Epithelial cell of esophagus (primary cell): ENCODE results near the gene SLC4A8.

Experiments
- DNase-seq: peaks from one replicate; pipeline ENCODE4 v3.0.0; 2010; ENCODE audit warnings: low read depth
- H3K4me3 ChIP-seq: 2 replicates; pipeline ENCODE4 v1.5.1; 2011; ENCODE audit warnings: mild to moderate bottlenecking, low read length, control low read depth
- CTCF ChIP-seq: IDR thresholded peaks from 2 replicates; pipeline ENCODE4 v1.5.1; 2011; ENCODE audit warnings: low read depth, mild to moderate bottlenecking, low read length, control low read depth, inconsistent platforms; ENCODE audit not compliant: insufficient read depth; ENCODE audit errors: missing control alignments

Gene SLC4A8

GRCh38 chr12:51434305-51434704, 9.7 kb downstream of the SLC4A8 start:
- no peak overlapping the region for H3K4me3 ChIP-seq
- TF ChIP-seq CTCF = no peak
- no peak for DNase-seq

GRCh38 chr12:51437431-51437830, 12.8 kb downstream of the SLC4A8 start:
- no peak for TF ChIP-seq CTCF

GRCh38 chr12:51439330-51439729, 14.7 kb downstream of the SLC4A8 start:
- no peak for TF ChIP-seq CTCF
- no peak for DNase-seq
- H3K4me3 ChIP-seq = no peak overlapping the region

More at GRCh38 chr12:51437431-51437830, 12.8 kb downstream of the SLC4A8 start:
- H3K4me3 ChIP-seq = no peak overlapping the region
- no peak for DNase-seq

GRCh38 chr12:51441583-51441982, 17.0 kb downstream of the SLC4A8 start:
- peak; percentile 22 for DNase-seq
- H3K4me3 ChIP-seq = no peak overlapping the region

GRCh38 chr12:51442324-51442723, 17.7 kb downstream of the SLC4A8 start:
- no peak overlapping the region for H3K4me3 ChIP-seq
- peak; percentile 15 for DNase-seq
- no peak for TF ChIP-seq CTCF

More at GRCh38 chr12:51441583-51441982, 17.0 kb downstream of the SLC4A8 start:
- no peak for TF ChIP-seq CTCF

GRCh38 chr12:51443573-51443972, 18.9 kb downstream of the SLC4A8 start:
- no peak overlapping the region for H3K4me3 ChIP-seq
- no peak for DNase-seq
- no peak for TF ChIP-seq CTCF

GRCh38 chr12:51448618-51449256, 24.1 kb downstream of the SLC4A8 start:
- peak; percentile 2 for DNase-seq
- TF ChIP-seq CTCF = no peak
- no peak overlapping the region for H3K4me3 ChIP-seq
